ENCODE results near the gene GNG8.
"Not testable (repeated sequence)": the region's sequence is repeated elsewhere in the genome, so short reads cannot be mapped to it uniquely, and the experiment has no call there.

The GNG8 gene

DNA sequence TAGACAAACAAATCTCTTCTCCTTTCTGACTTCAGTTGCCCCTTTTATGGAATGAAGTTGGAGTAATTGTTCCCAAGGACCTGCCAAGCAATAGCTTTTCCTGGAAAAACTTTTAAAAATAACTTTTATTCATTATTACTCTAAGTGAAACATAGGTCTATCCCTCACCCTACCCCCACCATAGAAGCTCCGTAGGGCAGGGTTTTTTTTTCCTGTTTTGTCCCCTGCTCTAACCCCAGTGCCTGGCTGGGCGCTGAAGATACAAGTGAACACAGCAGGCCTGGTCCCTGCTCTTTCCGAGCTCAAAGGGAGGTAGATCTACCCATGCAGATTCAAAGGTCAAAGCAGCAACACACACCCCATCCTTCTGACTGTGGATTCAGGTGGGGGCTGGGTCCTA lies 8.7 kb upstream of the GNG8 start:
- DNase-seq: no peak

DNA sequence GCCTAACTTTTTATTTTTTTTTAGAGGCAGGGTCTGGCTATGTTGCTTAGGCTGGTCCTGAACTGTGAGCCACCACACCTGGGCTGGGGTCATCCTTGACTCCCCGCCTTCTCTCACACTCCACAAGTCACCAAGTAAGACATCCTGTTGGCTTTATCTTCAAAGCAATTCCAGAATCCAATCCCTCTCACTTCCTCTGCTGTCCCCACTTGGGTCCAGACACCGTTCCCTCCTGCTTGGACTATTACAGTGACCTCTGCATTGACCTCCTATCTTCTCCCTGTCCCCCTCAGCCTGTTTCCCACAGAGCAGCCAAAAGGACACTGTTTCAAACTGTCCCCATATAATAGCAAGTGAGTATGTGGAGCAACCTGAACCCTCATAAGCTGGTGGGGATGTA lies 4.7 kb upstream of the GNG8 start:
- DNase-seq: no peak

DNA sequence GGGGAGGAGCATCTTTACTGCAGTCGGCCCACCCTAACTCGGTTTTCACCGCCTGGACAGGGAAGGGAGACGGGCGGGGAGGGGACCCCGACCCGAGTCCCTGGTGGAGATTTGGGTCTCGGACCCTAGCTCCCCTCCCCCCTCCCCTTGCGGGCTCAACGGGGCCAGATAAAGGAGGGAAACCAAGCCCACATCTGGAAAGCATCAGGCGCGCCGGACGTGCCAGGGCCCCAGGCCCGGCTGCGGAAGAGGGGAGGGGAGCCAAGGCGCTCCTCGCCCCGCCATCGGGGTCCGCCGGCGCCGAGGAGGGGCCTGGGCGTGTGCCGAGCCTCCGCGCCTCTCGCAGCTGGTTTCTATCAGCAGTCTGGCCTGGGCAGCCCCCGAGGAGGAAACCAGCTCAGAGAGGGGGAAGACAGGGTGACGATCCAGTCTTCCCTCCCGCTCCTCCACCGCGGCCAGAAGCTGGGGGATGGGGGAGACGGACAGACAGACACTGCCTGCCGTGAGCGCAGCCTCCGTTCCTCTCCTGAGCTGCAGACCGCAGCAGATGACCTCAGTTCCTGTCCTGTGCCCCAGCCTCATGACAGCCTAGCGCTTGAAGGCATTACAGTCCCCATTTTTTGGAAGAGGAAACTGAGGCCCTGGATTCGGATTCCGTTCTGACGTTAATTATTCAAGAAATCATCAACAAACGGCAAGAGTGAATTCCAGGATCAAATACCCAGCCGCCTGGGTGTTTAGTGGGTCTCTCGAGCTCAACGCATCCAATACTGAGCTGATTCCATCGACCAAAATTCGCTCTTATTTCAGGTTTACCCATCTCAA lies 3.6 kb upstream of the GNG8 start:
- no peak for DNase-seq

DNA sequence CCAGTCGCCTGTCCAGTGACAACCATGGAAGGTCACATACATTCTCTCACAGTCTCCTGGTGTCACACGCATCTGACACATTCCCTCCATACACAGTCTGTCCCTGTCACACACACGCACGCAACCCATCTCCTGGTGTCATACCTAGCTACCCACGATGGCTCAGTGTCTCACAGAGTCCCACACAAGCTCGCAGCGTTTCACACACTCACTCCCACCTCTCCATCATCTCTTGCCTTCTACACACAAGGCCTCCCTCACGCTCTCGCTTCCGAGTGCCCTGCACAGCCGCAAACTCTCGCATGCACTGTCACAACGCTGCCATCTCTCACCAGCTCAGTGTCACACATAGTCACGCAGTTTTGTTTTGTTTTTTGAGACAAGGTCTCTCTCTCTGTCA lies 1.2 kb upstream of the GNG8 start:
- DNase-seq: no peak

DNA sequence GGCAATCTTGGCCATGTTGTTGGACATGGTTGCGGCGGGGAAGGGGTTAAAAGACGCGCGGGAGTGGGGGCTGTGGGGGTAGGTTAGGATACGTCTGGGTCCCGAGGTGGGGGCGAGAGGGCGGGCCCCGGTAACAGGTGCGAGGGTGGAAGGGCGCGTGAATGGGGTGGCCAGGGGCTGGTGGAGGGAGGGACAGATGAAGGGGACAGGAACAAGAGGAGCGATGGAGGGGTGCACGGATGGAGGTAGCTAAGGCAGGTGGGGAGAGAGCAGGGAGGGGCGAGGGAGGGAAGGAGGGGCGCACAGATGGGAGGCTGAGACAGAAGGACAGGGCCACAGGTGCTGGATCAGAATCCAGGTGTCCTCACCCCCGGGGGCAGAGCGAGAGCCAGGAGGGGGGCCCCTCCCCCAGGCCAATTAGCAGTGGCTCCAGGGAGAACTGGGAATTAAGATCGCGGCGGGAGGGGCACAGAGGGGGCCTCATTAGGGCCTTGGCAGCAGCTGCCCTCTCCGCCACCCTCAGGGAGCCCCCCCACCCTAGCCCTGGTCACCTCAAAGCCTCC lies 1.3 kb downstream of the GNG8 start:
- peak; percentile 50 to 66 for DNase-seq

DNA sequence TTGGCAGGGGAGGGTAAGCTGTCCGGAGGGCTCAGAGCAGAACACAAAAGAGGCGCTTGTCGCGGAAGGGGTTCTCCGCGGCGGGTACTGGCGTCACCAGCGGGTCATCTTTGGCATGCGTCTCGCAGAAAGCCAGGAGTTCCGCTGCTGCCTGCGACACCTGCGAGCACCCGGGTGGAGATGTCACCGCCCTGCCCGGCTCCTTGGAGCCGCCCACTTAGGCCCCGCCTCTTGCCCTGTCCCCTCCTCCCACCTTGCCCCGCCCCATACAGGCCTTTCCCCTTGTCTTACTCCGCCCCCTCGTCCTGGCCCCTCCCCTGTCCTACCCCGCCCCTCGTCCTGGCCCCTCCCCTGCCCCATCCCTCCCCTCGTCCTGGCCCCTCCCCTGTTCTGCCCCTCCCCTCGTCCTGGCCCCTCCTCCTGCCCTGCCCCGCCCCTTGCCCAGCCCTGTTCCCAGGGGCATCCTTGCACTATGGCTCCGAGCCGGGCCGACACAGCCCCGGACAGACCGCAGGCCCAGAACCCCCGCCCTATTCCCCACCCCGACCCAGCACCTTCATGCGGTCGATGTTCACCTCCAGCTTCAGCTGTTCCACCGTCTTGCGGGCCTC lies 1.9 kb downstream of the GNG8 start:
- peak; percentile 11 to 55 for DNase-seq

DNA sequence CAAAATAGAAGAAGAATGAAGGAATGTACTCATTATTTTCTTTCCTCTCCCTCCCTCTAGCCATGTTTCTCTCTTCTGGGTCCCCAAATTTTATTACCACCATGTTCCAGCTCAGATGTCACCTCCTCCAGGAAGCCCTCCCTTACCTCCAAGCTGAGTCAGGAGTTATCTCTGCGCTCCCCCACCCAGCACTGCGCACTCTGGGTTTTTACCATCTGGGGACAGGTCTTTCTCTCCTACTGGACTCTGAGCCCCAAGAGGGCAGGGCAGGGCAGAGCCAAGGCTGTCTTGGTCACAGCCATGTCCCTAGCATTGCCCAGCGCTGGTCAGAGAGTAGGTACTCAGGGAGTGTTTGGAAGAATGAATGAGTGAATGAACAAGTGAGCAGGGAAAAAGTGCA lies 2.9 kb downstream of the GNG8 start:
- no peak for DNase-seq

DNA sequence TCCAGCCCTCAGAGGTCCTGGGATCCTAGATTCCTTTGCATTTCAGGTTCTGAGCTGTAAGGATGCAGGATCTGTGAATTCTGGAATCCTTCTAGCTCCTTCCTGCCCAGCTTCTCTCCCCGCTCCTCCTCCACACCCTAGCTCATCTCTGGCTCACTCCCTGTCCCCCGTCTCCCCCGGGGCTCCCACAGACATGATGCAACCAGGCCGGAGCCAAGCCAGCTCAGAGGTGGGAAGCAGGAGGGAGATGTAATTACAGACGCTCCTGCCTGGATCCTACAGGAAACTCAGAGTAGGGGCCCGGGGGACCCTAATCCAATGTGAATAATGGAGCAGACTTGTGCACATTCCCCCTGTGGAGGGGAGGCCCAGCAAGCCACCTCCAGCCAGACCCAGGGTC lies 4.5 kb downstream of the GNG8 start:
- no peak for DNase-seq

DNA sequence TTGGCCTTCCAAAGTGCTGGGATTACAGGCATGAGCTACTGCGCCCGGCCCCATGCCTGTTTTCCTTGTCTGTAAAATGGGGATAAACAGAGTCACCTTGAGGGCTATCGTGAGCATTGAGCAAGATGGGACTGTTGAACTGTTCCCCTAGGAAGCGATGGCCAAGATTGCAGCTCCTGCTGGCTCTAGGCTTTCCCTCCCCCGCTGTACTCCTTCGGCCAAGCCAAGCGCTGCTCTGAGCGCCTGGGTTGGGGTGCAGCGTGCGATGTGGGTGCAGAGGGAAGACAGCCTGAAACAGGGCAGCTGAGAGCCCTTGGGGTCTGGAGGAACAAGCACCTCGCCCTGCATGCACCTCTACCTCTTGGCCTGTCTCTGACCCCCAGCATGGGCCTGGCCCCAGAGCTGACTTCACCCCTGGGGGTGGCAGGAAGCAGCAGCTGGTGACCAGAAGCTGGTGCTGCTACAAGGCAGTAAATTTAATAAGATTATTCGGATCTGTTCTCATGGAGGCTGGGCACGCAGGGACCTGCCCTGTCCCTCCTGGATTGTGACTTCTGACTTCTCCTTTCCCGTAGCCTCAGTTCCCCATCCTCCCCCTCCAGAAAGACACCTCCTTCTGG lies 5.3 kb downstream of the GNG8 start:
- DNase-seq: no peak

DNA sequence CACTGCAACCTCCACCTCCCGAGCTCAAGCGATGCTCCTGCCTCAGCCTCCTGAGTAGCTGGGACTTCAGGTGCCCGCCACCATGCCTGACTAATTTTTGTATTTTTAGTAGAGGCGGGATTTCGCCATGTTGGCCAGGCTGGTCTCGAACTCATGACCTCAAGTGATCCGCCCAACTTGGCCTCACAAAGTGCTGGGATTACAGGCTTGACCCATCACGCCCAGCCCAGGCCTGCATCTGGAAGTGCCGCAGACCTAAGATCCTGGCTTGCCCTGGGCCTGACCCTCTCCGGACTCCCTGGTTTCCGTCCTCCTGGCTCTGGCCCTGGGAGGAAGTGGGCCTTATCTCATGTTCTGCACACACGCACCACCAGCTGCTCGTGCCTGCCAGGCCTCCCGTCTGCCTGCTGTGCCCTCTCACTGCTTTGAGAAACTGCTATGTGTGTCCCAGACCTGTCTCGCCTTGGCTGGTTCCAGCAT lies 6.4 kb downstream of the GNG8 start:
- no peak for DNase-seq

DNA sequence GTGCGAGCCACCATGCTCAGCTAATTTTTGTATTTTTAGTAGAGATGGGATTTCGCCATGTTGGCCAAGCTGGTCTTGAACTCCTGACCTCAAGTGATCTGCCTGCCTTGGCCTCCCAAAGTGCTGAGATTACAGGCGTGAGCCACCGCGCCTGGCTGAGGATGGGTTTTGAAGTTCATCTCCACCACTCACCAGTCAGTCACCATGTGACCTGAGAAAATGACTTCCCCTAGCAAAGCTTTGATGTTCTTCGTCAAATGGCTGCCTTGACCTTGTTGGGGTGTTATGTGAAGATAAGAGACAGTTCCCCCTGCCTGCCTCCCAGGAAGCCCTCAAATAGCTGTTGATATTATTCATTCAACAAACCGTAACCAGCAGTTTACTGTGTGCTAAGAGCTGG lies 7.0 kb downstream of the GNG8 start:
- DNase-seq: not testable (repeated sequence)

DNA sequence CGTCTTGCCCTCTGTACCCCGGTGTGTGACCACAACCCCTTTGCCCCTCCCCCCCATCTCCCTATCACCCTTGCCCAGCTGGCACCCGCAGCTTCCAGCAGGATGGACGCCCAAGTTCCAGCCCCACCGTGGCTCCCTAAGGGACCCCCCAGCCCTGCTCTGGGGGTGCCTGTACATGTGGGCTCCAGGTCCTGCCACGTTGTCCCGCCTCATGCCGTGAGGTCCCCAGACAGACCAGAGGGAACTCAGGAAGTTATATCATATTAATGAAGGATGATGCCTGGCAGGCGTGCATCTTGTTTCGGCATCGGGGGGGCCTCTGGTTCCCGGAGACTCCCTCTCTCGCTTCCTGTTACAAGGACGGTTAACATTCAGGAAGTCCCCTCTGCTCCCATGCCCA lies 9.6 kb downstream of the GNG8 start:
- no peak for DNase-seq

DNA sequence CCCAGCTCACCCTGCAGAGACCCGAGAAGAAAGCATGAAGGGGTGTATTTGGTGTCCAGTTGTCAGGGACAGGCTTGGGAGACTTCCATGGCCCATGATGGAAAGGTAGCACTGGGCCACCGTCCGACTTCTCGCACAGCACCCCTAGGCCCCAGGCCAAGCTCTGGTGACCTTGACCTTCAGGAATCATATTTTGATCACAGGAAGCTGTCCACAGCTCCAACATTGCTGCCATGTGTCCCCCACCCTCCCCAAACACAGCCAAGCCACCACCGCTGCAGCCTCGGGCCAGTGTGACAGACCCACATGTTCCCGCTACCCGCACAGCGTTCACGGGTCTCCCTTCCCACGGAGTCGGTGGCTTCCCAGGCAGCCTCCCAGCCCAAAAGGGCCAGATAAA lies 10.3 kb downstream of the GNG8 start:
- no peak for DNase-seq

DNA sequence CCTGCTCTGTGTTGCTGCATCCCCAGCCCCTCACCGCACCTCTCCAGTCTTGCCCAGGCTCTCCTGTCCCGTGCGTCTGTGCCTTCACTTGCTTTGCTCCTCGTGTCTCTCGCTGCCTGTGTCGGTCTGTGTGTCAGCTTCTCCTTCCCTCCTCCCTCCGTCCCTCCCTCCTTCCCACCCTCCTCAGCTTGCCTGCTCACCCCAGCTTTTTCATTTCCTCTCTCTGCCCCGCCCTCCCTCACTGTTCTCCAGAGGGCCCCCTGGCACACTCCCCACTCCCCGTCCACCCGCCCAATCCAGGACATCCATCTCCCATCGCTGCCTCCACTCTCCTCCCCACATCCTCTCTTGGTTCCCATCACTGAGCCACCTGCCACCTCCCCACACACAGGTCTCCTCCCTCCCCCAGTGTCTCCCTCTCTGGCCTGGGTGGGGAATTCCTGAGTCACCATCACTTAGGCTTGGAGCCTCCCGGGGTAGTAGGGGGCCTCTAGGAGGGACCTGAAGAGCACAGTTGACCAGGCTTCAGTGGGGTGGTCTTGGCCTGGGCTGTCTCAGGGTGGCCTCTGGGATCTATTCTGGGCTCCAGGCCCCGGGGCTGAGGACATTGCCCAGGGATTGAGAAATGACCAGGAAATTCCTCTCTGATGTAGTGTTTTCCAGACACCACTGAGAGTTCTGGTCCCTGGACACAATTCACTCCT lies 10.9 kb downstream of the GNG8 start, which contains the start of gene PTGIR:
TSS of gene PTGIR (minus strand) at position 132 of the 704 bp plus-strand sequence. CDS start 864 bp downstream, outside the sequence.
- DNase-seq: no peak

DNA sequence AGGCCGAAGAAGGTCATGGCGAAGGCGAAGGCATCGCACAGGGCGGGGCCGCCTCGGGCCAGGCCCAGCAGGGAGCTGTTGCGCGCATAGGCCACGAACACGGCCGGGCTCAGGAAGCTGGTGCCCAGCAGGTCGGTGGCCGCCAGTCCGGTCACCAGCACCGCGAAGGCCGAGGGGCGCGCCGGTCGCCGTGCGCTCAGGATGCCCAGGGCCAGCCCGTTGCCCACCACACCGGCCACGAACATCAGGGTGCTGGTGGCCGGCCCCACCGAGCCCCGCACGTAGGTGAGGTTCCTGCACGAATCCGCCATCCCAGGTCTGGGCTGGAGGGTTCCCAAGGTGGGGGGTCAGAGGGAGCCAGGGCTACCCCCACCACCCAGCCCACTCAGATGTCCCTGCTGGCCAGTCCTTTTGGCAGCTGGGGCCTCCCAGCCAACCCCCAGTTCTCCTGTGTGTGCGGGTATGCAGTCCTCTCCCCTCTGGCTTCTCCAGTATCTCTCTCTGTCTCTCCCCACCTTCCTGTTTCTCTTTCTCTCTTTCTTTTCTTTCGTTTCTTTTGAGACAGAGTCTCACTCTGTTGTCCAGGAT lies 12.0 kb downstream of the GNG8 start:
- DNase-seq: no peak

DNA sequence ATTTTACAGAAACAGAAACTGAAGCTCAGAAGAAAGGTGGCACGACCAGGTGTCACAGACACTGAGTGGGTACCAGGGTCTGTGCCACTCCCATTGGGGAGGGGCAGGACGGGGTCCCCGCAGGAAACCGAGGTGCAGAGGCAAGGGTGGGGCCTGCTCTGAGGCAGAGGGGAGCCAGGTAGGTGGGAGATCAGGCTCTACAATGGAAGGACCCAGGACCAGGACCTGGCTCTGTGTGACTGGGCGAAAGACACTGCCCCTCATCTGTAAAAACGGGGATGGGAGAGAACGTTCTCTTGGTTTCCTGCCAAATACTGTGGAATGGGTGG lies 13.9 kb downstream of the GNG8 start:
- DNase-seq: no peak

DNA sequence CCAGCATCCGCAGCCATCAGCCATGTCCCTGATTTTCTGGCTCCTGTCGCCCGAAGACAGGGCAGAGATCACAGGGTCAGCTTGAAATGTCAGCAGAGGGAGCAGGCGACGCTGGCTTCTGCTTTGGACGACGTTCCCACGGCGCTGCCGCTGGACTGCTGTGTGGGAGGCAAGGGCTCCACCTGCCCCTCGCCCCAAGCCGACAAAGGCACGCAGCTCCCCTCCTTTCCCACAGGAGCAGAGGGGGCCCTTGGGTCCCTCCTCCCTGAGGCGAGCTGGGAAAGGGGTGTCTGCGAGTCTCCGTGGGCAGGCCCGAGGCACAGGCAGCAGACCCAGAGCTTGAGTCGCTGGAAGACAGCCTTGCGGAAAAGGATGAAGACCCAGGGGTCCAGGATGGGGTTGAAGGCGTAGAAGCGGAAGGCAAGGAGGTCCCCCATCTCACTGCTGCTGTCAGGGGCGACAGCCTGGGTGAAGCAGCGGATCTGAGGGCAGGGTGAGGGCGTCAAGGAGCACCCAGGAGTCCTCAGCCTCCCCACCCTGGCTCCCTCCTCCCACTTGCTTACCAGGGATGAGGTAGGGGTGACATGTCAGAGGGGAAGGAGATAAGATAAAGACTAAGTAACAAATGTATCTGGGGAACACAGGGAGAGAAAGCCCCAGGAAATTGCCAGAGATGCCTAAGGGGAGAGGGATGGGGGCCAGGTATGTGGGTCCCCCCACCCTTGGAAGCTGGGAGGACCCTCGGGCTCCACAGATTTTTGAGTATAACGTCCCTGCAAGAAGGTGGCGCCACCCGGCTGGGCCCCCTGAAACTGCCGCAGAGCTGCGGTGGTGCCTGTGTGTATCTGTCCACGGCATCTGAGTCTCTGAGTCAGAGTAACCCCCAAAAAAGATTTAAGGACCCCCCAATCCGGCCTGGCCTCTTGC lies 14.5 kb downstream of the GNG8 start:
- DNase-seq: no peak

DNA sequence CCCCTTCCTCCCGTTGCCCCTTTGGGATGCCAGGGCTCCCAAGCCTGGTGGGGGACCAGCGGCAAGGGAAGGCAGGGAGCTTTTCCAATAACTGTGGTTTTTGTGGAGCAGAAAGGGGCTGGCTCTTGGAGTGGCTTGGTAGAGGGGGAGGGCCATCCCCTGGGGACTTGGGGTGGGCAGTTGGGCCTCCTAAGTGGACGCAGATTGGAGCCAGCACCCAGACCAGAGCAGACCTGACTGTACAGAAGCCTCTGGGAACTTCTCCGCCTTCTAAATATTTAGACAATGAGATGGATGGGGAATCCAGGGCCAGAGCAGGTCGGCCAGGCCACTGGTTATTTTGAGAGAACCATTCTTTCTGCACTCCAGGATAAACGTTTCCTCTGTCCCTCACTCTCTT lies 15.3 kb downstream of the GNG8 start:
- no peak for DNase-seq

DNA sequence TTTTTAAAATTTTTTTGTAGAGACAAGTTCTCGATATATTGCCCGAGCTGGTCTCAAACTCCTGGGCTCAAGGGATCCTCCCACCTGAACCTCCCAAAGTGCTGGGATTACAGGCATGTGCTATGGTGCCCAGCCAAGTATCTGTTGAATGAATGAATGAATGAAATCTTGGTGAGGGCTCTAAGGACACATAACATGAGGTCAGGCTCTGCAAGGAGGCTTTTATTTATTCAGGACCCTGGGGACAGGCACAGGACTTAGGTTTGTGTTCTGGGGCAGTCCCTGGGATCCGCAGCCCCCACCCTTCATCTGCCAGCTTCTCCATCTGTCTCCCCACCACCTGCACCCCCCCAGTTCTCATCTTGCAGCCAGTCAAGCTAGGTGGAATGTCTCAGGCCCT lies 15.7 kb downstream of the GNG8 start:
- DNase-seq: no peak

DNA sequence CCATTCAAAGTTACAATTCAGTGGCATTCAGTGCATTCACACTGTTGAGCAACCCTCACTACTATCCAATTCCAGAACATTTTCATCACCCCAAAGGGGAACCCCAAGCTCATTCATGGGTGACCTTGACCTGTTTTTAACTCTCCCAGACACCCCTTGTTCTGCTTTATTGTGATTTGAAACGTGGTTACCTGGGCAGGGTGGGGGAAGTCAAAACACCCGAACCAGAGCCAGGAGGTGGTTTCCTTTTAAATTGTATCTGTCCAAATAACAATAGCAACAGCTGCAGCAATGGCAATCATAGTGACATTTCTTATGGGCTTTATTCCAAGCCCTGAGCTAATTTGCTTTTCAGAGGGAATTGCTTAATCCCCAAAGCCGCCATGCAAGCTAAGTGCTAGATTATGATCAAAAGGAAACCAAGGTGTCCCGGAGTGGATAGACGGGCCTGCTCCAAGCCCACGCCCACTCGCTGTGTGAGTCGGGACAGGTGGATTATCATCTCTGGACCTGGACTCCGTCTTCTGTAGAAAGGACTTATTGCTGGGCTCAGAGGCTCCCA lies 17.3 kb downstream of the GNG8 start:
- DNase-seq: peak; percentile 37 to 60

DNA sequence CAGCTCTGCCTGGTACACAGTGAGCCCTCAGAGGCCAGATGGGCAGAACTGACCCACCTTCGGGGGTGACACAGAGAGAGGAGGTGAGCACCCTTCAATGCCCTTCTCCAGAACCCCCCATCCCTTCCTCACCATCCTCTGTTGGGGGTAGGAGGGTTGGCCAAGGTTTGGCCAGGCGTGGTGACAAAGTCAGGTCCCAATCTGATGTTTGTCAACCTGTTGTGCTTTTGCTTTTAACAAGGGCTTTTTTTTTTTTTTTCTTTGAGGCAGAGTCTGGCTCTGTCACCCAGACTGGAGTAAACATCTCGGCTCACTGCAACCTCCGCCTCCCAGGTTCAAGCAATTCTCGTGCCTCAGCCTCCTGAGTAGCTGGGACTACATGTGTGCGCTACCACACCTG lies 18.4 kb downstream of the GNG8 start:
- DNase-seq: no peak

Measured in NCI-H2081 (cell line).